HG03025 (cell line): ENCODE results near the gene BHLHE40.

Experiments
- ATAC-seq: cut with Tn5 transposase; IDR thresholded peaks from one replicate; pipeline ENCODE4 v1.9.1; 2021; ENCODE audit warnings: mild to moderate bottlenecking, moderate library complexity; ENCODE audit not compliant: unreplicated experiment, low FRiP score

BHLHE40 gene

DNA sequence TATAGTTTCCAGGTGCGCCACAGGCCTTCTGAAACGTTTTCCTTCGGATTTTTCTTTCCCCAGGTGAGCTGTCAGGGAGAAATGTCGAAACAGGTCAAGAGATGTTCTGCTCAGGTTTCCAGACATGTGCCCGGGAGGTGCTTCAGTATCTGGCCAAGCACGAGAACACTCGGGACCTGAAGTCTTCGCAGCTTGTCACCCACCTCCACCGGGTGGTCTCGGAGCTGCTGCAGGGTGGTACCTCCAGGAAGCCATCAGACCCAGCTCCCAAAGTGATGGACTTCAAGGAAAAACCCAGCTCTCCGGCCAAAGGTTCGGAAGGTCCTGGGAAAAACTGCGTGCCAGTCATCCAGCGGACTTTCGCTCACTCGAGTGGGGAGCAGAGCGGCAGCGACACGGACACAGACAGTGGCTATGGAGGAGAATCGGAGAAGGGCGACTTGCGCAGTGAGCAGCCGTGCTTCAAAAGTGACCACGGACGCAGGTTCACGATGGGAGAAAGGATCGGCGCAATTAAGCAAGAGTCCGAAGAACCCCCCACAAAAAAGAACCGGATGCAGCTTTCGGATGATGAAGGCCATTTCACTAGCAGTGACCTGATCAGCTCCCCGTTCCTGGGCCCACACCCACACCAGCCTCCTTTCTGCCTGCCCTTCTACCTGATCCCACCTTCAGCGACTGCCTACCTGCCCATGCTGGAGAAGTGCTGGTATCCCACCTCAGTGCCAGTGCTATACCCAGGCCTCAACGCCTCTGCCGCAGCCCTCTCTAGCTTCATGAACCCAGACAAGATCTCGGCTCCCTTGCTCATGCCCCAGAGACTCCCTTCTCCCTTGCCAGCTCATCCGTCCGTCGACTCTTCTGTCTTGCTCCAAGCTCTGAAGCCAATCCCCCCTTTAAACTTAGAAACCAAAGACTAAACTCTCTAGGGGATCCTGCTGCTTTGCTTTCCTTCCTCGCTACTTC lies 3.8 kb downstream of the BHLHE40 start:
- ATAC-seq, result no peak

DNA sequence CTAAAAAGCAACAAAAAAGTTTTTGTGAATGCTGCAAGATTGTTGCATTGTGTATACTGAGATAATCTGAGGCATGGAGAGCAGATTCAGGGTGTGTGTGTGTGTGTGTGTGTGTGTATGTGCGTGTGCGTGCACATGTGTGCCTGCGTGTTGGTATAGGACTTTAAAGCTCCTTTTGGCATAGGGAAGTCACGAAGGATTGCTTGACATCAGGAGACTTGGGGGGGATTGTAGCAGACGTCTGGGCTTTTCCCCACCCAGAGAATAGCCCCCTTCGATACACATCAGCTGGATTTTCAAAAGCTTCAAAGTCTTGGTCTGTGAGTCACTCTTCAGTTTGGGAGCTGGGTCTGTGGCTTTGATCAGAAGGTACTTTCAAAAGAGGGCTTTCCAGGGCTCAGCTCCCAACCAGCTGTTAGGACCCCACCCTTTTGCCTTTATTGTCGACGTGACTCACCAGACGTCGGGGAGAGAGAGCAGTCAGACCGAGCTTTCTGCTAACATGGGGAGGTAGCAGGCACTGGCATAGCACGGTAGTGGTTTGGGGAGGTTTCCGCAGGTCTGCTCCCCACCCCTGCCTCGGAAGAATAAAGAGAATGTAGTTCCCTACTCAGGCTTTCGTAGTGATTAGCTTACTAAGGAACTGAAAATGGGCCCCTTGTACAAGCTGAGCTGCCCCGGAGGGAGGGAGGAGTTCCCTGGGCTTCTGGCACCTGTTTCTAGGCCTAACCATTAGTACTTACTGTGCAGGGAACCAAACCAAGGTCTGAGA lies 4.7 kb downstream of the BHLHE40 start:
- peak; percentile 63 for ATAC-seq

DNA sequence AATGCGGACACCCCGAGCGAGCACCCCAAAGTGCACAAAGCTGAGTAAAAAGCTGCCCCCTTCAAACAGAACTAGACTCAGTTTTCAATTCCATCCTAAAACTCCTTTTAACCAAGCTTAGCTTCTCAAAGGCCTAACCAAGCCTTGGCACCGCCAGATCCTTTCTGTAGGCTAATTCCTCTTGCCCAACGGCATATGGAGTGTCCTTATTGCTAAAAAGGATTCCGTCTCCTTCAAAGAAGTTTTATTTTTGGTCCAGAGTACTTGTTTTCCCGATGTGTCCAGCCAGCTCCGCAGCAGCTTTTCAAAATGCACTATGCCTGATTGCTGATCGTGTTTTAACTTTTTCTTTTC lies 5.3 kb downstream of the BHLHE40 start:
- no peak for ATAC-seq

DNA sequence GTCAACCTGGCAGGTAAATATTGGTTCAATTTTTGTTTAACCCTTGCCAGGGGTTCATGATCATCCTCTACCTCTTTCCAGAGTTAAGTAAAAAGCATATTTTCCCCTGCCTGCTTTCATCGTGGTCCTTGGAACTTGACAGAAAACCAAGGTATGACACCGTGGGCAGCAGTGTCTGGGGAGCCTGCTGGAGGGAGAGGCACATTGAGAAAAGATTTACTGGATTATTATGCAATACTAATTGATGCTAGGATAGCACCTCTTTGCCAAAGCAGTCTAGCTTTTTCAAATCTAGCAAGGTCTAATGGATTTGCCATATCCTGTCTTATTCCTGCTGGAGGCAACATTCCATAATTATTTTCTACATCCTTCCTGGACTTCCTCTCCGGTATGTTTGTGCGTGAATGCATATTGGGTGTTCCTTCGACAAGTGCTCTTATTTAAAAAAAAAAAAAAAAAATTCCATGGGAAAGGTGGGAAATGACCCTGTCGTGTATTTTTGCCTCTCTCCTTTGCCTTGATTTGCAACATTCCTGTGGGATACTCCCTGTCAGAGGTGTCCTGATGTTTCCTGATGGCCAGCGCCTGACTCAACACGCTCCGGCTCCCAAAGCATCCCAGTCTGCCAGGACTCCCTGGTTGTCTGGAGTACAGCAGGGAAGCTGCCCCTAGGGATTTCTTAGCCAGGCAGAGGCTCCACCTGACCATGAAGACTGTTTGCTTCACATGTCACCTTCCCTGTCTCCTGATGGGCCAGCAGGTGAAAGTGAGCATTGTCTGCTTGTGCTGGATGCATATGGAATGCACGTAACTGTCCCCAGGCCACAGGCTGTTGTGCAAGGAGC lies 6.3 kb downstream of the BHLHE40 start:
- no peak for ATAC-seq

DNA sequence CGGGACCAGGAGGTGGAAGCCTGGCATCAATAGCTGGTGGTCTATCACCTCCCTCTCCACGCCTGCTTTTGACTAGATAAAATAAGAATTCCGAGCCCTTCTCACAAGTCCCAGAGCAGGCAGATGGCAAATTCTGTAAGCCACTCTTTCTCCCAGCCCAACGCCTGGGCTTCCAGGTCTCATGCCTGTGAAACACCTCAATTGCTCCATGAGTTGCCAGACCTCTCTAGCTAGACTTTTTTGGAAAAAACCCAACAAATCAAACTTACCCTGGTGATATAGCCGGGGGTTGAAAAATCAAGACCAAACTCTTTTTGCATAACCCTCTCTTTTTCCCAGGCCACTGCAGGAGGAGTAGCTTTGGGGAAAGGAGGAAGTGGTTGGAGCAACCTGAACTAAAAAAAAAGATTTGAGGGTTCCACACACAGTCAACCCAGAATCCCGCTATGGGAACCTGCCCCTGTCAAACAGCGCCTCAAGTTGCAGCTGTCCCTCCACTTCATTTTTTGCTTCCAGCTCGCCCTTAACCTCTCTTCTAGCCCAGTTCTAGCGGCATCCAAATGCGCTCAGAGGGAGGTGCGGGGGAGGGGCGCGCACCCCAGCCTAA lies 7.0 kb downstream of the BHLHE40 start:
- ATAC-seq, result peak; percentile 16

DNA sequence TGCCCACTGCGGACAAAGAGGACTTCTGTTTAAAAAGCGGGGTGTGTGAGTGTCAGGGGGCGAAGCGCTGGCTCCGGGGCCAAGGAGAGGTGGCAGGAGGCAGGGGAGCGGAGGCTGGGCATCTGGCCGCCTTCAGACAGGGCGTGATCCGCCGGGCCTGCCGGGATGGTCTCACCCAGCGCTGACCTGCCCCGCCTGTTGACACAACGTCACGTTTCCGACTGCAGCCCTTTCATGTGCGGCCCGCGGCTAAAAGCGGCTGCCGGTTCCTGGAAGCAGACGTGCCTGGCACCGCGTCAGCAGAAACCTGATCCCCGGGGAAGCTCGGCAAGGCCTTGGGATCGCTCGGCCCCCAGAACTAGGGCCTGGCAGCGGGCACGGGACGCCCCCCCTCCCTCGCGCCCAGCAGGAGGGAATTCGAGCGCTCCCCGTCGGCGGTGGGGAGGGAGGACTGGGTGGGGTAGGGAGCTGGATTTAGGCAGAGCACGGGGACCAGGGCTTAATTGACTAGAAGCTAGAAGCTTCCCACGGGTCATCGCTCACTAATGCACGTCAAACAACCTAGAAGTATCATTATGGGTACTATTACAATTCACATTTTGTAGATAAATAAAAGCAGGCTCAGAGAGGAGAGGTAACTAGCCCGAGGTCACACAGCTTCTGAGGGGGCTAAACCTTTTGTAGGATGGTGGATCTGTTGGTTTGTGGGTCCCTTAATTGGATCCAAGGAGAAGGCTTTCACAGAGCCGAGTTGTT lies 7.7 kb downstream of the BHLHE40 start:
- ATAC-seq, result peak; percentile 43

DNA sequence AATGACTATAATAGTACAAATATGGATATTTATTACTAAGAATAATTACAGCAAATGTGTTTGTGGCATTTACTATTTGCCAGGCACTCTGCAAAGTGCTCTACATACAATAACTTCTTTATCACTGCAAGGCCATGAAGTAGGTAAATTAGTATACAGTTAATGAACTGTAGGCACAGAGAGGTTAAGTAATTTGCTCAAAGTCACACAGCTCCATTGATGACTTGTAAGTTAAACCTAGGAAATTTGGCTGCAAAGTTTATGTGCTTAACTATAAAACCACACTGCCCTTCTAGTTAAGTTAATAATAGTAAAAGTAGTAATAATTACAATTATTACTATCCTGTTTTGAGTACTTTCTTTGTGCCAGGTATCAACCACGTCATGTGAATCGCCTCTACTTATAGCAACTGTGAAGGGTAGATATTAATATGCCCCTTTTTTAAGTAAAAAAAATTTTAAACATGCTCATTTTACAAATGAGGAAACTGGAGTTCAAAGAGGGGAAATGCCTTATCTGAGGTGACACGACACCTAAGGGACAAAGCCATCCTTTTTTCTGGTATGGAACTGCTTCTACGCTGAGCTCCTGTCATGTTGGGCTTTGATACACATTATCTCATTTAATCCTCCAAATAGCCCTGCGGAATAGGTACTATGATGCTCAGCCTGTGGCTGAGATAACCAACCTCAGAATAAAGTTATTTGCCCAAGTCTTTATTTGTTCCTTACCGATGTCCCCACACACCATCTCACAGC lies 8.5 kb downstream of the BHLHE40 start:
- ATAC-seq, result no peak

DNA sequence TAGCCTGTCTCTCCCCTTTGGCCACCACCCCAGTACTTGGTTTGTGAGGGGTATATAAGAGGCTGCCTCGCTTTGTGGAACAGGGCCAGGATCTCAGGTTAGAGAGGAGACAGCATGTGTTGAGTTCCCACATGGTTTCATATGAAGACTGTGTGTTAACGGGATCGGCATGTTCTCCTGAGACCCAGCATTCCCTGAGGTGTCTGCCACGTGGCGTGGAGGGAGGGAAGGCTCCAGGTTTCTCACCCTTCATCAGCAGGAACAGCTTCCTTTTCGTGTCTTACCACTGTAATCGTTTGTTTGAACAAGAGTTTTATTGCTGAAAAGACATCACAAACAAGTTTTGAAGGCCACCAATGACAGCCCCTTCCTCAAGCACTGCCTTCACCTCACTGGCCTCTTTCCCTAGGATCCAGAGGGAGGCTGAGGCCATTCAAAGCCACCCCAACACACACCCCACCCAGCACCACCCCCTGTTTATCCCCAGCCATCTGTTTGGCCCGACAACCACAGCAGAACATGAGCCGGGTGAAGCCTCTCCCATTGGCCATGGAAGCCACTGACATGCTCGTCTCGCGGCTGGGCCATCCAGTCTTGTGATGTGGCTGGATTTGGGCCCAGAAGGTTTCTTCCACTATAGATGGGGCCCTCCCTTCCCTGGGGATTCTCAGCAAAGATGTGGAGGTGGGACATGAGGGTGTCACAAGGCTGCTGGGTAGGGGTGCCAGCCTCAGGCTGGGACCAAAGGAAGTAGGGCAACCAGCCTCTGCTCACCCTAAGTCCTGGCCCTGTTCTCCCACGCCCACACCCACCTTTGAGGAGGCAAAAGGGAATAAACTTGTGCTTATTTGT lies 10.0 kb downstream of the BHLHE40 start:
- no peak for ATAC-seq

DNA sequence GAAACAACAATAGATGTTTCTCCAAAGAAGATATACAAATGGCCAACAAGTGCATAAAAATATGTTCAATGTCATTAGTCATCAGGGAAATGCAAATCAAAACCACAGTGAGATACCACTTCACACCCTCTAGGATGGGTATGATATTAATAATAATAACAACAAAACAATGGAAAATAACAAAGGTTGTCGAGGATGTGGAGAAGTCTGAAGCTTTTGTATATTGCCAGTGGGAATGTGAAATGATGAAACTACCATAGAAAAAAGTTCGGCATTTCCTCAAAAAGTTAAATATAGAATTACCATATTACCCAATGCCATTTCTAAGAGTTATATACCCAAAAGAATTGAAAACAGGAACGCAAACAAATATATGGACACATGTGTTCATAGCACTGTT lies 10.8 kb downstream of the BHLHE40 start:
- no peak for ATAC-seq

DNA sequence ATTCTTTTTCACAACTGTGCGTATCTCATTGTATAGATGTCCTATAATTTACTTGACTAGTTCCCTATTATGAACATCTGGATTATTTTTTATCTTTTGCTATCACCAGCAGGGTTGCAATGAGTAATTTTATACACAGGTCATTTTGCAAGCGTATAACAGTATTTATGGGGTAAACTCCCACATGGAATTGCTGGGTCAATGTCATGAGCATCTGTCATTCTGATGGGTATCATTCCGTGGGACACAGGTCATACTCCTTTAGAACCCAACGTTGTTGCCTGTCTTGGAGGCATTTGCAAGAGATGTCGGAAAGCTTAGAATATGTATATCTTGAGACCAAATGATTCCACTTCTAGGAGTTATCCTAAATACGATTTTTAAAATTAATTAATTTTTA lies 12.9 kb downstream of the BHLHE40 start:
- ATAC-seq, result no peak

DNA sequence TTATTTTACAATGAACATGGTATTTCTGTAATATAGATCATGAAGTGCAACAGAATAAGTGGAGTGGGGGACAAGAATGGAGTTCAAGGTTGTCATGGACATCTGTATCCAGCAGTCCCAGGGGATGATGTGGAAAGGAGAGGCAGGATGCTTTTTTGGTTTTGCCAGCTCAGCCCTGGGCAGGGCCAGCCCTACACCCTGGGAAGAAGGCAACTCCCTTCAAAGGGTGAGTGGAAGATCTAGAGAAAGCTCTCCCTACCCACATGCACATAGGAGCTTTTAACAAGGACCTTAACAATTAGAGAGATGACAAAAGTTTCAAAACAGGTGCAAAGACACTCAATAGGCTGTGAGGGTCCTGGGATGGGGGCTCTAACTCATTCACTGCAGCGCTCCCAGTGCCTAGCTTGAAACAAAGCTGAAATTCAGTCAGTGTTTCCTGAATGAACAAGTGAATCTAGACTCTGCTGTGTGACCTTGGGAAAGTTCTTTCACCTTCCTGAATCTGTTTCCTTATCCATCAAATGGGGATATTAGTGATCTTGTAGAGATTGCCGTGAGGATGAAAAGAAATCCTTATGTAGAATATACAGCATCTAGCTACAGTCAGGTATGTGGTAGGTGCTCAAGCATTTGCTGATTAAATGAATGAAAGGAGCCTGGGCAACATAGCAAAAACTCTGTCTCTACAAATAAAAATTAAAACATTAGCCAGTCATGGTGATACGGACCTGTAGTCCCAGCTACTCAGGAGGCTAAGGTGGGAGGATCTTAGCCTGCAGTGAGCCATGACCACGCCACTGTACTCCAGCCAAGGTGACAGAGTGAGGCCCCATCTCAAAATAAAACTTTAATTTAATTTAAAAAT lies 14.3 kb downstream of the BHLHE40 start:
- ATAC-seq, result no peak

DNA sequence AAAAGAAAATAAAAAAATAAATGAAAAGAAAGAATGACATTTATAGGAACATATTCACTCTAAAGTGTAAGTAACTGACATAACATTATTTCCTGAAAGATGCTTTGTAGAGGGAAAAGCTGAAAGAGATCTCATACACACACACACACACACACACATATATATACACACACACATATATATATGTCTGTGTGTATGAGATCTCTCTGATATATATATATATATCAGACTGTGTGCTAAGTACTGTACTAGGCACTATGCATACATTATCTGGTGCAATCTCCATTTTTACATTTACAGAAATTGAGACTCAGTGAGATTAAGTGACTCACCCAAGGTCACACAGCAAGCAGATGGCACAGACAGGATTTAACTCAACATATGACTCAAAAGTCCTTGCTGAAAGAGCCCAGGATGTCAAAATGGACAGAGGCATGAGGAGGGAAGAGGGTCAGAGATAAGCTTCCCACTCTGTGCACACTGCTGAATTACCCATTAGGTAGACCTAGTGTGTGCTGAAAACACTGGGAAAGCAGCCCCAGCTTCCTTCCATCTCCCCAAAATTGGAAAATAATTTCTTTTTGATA lies 15.0 kb downstream of the BHLHE40 start:
- no peak for ATAC-seq

DNA sequence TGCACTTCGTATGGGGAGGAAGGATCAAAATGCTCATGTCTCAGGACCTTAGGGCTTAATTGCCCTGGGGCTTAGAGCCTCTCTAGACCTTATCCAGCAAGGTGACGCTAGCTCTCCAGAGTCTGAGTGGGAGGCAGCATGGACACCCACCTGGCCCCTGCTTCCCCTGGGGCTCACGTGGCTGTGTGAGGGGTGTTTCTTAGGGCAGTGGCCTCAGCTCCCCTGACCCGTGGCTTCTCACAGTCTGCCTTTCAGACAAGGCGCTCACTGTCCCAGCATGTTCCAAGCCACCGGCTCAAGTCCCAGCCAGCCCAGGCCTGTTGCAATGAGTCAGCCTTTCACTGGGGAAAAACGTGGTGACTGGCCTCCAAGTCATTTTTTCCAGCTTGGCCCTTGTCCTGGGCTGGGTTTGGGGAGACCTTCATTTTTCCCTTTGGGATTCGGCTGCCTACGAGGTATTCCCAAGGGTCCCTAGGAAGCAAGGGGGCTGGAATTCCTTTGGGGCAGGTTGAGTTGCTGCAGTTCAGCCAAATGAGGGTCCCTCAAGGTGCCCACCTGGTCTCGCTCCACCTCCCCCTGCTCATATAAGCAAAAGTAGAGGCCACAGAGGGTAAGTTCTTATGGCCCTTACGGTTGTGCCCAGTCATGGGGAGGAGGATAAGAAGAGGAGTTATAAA lies 15.7 kb downstream of the BHLHE40 start:
- no peak for ATAC-seq

DNA sequence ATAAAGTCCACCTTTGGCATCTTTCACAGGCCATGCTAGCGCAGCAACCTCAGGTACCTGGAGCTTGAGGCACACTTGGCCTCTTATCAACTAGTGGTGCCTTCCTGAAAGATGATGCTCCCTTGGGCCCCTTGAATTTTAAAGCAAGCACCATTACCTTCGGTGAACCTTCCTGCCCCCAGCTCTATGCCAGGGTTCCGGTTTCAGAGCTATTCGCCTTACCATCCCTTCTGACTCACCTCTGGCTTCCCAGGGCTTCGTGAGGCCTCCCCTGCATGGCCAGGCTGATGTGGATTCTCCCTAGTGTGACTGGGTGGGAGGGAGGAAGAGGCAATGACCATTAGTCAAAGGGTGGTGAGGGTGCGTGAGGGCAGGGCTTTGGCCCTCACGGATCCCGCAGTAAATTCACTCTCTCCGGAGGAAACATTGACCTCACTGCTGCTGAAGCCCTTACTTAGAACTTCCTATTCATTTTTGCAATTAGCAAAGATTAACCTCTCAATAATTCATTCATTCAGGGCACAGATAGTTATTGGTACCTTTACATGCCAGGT lies 16.3 kb downstream of the BHLHE40 start:
- ATAC-seq, result no peak

DNA sequence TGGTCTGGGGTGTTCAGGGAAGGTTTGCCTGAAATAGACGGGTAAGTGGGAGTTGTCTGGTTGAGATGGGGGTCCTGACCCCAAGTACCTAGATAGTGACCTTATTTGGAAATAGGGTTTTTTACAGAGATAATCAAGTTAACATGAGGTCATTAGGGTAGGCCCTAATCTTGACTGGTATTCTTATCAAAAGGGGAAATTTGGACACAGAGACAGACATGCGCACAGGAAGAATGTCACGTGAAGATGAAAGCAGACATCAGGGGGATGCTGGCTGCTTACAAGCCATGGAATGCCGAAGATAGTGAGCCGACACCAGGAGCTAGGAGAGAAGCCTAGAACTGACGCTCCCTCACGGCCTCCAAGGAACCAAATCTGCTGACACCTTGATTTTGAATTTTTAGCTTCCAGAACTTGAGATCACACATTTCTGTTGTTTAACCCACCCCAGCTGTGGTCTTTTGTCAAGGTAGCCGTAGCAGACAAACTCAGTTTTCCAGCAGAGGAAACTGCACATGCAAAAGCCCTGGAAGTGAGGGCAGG lies 17.1 kb downstream of the BHLHE40 start:
- ATAC-seq, result no peak
